ENCODE measurements around the gene ZNF516. TPM values are rescaled to one million over a fixed set of nuclear protein-coding genes. Genes with fewer than 3 reads are reported as not detected.

Gene ZNF516
- total and polyA plus RNA-seq, 10 of the 15 experiments (the other 5 are each of a cell fraction or from before 2014, with no cell fraction given), result 2.0 to 32.0 (median 8.3) TPM

- no peak overlapping the region for H3K27ac ChIP-seq (ENCODE audit: control insufficient read depth, insufficient read depth)
- no peaks in the 10 kb centered on the region for H3K4me1 ChIP-seq (ENCODE audit: control insufficient read depth, insufficient read depth, low read length)
- intact Hi-C loops (cut with micrococcal nuclease; ENCODE audit: unreplicated experiment), result loop anchor here (2.0 kb wide), 1 partner anchor 27 kb away; no protein-coding TSS in a partner anchor
- SMC1A ChIA-PET (ENCODE audit: uncharacterized antibody, unreplicated experiment), result interaction anchor here (0.6 to 1.5 kb wide), 3 partner anchors 16 to 67 kb away, joined by 3 to 6 read pairs (median 3); no protein-coding TSS in a partner anchor
- DNase-seq (ENCODE audit: low read depth, low spot score) (no peak), FAIRE-seq (no peak), ATAC-seq (no peak)
- no peak overlapping the region for H3K4me2 ChIP-seq (ENCODE audit: control insufficient read depth, insufficient read depth)
- H3K9ac ChIP-seq (ENCODE audit: control insufficient read depth, insufficient read depth, low read length), result no peak overlapping the region
- 76% methylated on average over 22 of the region's 22 CpGs for WGBS (ENCODE audit: insufficient coverage, insufficient replicate concordance, low lambda C conversion rate, missing lambda C conversion rate)
- H3K9me3 ChIP-seq (replicated peaks; ENCODE audit: control insufficient read depth, insufficient read depth, low read length), result no peaks in the 10 kb centered on the region
- POLR2A ChIA-PET, result no interaction called here
- H3K79me2 ChIP-seq (ENCODE audit: control insufficient read depth, insufficient read depth, low read length), result peaks cover 17% of the 10 kb centered on the region
- no peaks in the 10 kb centered on the region for H3K27me3 ChIP-seq (replicated peaks in 1 of 2; ENCODE audit: control insufficient read depth in 2 of 2, insufficient read depth in 2 of 2, low read length in 1 of 2)
- RAD21 ChIA-PET (ENCODE audit: unreplicated experiment), result no interaction called here
- H2AFZ ChIP-seq (ENCODE audit: control insufficient read depth, low read depth, low read length), result no peak overlapping the region
- H3K4me3 ChIP-seq, result no peak overlapping the region
- peaks cover 2 to 20% of the 10 kb centered on the region in 2 experiments; a peak in 2 of 4 replicates for H3K36me3 ChIP-seq (ENCODE audit: control insufficient read depth in 2 of 2, insufficient read depth in 2 of 2, low read length in 1 of 2)
- BruUV-seq (replicated peaks), result TSS peak; percentile 16
- H4K20me1 ChIP-seq (ENCODE audit: control insufficient read depth, insufficient read depth), result peaks cover 4% of the 10 kb centered on the region; the same call in 1 of the 2 replicates
- no peak for TF ChIP-seq SREBF2 (IDR thresholded peaks at IDR 0.05; ENCODE audit: low read length)
- no peak for TF ChIP-seq HCFC1 (IDR thresholded peaks at IDR 0.05; ENCODE audit: low read length)
- TF ChIP-seq ZNF217 (IDR thresholded peaks at IDR 0.05), result no peak
- TF ChIP-seq BMI1 (IDR thresholded peaks at IDR 0.05; ENCODE audit: borderline replicate concordance), result no peak
- TF ChIP-seq SUPT20H (IDR thresholded peaks at IDR 0.05; ENCODE audit: borderline replicate concordance, control insufficient read depth, low read depth, low read length), result no peak
- no peak for TF ChIP-seq ZNF592 (IDR thresholded peaks at IDR 0.05)
- CTCF ChIA-PET, result interaction anchor here (0.7 to 2.1 kb wide), 10 partner anchors 8 to 195 kb away, joined by 3 to 16 read pairs (median 3); no protein-coding TSS in a partner anchor
- in situ Hi-C loops (cut with MboI), result no loop called here
Measured at GRCh38 chr18:76425146-76426131, 69.6 kb downstream of the ZNF516 start.

Data from GM12878 (cell line).